ENCODE data around the gene MSMP. TPM values are rescaled to one million over a fixed set of nuclear protein-coding genes. Genes with fewer than 3 reads are reported as not detected.

Gene MSMP
- total and polyA plus RNA-seq, 2 experiments from 2014 or later, result not detected

DNA sequence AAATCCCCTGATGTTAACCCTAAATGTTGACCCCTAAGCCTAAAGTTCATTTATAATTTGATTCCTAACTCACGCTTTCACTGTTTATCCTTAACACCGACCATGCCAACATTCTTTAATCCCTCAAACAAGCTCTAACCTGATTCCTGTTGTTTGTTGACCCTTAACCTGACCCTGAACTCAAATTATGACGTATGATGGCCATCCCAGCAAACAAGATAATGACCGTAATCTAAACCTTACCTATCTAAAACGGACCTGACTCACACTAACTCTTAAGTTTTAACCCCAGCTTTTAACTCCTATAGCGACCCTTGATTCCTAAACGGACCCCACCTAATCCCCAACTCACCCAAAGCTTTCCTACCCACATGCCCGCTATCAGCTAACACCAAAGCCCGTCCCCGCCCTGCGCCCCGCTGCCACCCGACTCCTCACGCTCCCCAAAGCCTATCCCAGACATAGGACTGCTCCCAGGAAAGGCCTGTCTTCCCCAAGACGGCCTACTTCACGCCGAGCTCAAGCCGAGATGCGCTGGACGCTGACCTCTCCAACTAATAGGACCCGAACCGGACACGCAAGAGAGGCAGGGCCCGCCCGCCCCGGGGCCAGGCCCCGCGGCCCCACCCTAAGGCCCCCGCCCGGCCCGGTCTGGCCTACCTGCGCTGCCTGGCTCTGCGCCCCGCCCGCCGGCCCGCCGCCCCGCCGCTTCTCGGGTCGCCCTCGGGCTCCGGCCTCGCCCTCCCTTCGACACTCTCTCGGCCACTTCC is 22.5 kb downstream of the MSMP start:
- Histone ChIP-seq H3K4me2 (peak overlapping the region; percentile 89), H3K27ac (peak overlapping the region; percentile 95), H3K9me2 (replicated peaks; ENCODE audit: insufficient read depth) (no peaks in the 10 kb centered on the region), H3K4me3 (peak overlapping the region; percentile 84), H3K27me3 (no peaks in the 10 kb centered on the region), H2AFZ (peak overlapping the region; percentile 55), H3K4me1 (ENCODE audit: insufficient read depth) (peaks cover 56% of the 10 kb centered on the region), H4K20me1 (ENCODE audit: insufficient read depth, poor library complexity, severe bottlenecking) (peaks cover 23% of the 10 kb centered on the region), H3K79me2 (peaks cover 76% of the 10 kb centered on the region), H3K9me3 (ENCODE audit: low read depth) (no peaks in the 10 kb centered on the region), H3K36me3 (replicated peaks; ENCODE audit: insufficient read depth, low read depth) (no peaks in the 10 kb centered on the region)
- TF ChIP-seq, protein P1, sequence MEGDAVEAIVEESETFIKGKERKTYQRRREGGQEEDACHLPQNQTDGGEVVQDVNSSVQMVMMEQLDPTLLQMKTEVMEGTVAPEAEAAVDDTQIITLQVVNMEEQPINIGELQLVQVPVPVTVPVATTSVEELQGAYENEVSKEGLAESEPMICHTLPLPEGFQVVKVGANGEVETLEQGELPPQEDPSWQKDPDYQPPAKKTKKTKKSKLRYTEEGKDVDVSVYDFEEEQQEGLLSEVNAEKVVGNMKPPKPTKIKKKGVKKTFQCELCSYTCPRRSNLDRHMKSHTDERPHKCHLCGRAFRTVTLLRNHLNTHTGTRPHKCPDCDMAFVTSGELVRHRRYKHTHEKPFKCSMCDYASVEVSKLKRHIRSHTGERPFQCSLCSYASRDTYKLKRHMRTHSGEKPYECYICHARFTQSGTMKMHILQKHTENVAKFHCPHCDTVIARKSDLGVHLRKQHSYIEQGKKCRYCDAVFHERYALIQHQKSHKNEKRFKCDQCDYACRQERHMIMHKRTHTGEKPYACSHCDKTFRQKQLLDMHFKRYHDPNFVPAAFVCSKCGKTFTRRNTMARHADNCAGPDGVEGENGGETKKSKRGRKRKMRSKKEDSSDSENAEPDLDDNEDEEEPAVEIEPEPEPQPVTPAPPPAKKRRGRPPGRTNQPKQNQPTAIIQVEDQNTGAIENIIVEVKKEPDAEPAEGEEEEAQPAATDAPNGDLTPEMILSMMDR (IDR thresholded peaks at IDR 0.05; ENCODE audit: poor library complexity), result no peak
- TF ChIP-seq EZH2 (IDR thresholded peaks at IDR 0.05; ENCODE audit: borderline replicate concordance) (no peak), EZH2phosphoT487 (IDR thresholded peaks at IDR 0.05; ENCODE audit: low read depth, severe bottlenecking, unreplicated experiment) (no peak)
- under 1% methylated on average over 16 of the region's 47 CpGs for WGBS (ENCODE audit: low lambda C conversion rate, missing lambda C conversion rate)
- DNase-seq (ENCODE audit: low spot score), result no peak

DNA sequence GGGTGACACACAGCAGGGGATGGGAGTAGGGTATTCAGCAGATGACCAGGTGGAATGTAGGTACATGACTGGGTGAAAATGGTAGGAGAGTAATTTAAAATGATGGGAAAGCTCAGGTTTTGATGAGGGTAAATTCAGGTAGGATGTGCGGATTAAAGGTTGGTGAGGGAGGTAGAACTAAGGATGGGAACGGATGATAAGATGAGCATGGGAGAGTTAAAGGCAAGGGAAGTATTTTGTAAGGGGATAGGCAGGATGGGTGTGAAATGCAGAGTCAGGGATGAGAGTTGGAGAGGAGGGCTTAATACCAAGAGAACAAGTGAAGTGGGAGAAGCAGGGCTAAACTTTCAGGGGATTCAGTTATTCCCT is 23.6 kb downstream of the MSMP start:
- peaks cover 85% of the 10 kb centered on the region for H3K79me2 ChIP-seq
- TF ChIP-seq EZH2 (IDR thresholded peaks at IDR 0.05; ENCODE audit: borderline replicate concordance) (no peak), EZH2phosphoT487 (IDR thresholded peaks at IDR 0.05; ENCODE audit: low read depth, severe bottlenecking, unreplicated experiment) (no peak)
- TF ChIP-seq, protein P1 (IDR thresholded peaks at IDR 0.05; ENCODE audit: poor library complexity), result no peak

DNA sequence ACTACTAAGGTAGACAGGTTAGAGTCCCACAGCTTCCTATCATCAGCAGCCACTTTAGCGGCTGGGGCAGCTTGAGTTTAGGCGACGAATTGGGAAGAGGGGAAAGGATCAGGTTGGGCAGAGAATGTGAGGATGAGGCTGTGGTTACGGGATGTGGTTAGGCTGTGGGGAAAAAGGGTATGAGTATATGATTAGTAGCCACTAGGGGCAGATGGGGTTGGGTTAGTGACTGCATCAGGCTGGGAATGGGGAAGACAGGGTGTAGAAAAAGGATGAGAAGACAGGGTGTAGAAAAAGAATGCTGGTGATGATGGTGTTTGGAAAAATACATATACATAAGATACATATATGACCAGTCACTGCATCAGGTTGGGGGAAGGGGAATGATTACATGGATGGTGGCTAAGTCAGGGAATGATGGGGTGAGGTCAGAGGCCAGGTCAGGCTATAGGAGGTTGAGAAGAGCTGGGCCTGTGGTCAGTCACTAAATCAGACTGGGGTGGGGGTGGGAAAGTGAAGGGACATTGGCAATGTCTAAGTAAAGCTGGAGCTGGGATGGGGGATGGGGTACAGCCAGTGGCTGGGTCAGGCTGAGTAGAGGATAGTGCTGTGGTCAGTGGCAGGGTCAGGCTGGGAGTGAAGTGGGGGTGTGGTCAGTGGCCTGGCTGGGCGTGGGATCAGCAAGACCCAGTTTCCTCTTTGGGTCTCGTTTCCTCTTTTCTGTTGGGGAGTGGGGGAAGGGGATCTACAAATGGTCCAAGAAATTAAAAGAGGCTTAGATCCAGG is 24.2 kb downstream of the MSMP start:
- H3K4me1 ChIP-seq (ENCODE audit: insufficient read depth), result peaks cover 56% of the 10 kb centered on the region
- peak; percentile 67 for DNase-seq (ENCODE audit: low spot score)
- H3K9me3 ChIP-seq (ENCODE audit: low read depth), result no peaks in the 10 kb centered on the region
- no peak overlapping the region for H2AFZ ChIP-seq
- H4K20me1 ChIP-seq (ENCODE audit: insufficient read depth, poor library complexity, severe bottlenecking), result peaks cover 27% of the 10 kb centered on the region
- H3K79me2 ChIP-seq, result peaks cover 80% of the 10 kb centered on the region
- WGBS (ENCODE audit: low lambda C conversion rate, missing lambda C conversion rate), result 39% methylated on average over 6 of the region's 6 CpGs
- H3K9me2 ChIP-seq (replicated peaks; ENCODE audit: insufficient read depth), result no peaks in the 10 kb centered on the region
- H3K36me3 ChIP-seq (replicated peaks; ENCODE audit: insufficient read depth, low read depth), result no peaks in the 10 kb centered on the region
- peak overlapping the region; percentile 89 for H3K4me2 ChIP-seq
- H3K27me3 ChIP-seq, result no peaks in the 10 kb centered on the region
- TF ChIP-seq EZH2 (IDR thresholded peaks at IDR 0.05; ENCODE audit: borderline replicate concordance), result no peak
- TF ChIP-seq, protein P1 (IDR thresholded peaks at IDR 0.05; ENCODE audit: poor library complexity), result peak; percentile 43
- TF ChIP-seq EZH2phosphoT487 (IDR thresholded peaks at IDR 0.05; ENCODE audit: low read depth, severe bottlenecking, unreplicated experiment), result no peak
- peak overlapping the region; percentile 95 for H3K27ac ChIP-seq
- H3K4me3 ChIP-seq, result no peak overlapping the region

More for the DNA sequence above, 23.6 kb downstream of the MSMP start:
- H2AFZ ChIP-seq, result no peak overlapping the region
- no peak for DNase-seq (ENCODE audit: low spot score)
- peaks cover 27% of the 10 kb centered on the region for H4K20me1 ChIP-seq (ENCODE audit: insufficient read depth, poor library complexity, severe bottlenecking)
- H3K4me2 ChIP-seq, result peak overlapping the region; percentile 89
- WGBS (ENCODE audit: low lambda C conversion rate, missing lambda C conversion rate), result 89% methylated on average over 2 of the region's 2 CpGs
- H3K27me3 ChIP-seq, result no peaks in the 10 kb centered on the region
- no peaks in the 10 kb centered on the region for H3K9me2 ChIP-seq (replicated peaks; ENCODE audit: insufficient read depth)
- no peaks in the 10 kb centered on the region for H3K36me3 ChIP-seq (replicated peaks; ENCODE audit: insufficient read depth, low read depth)
- H3K4me1 ChIP-seq (ENCODE audit: insufficient read depth), result peaks cover 56% of the 10 kb centered on the region
- H3K9me3 ChIP-seq (ENCODE audit: low read depth), result no peaks in the 10 kb centered on the region
- H3K4me3 ChIP-seq, result peak overlapping the region; percentile 84
- H3K27ac ChIP-seq, result peak overlapping the region; percentile 95
